ENCODE data around the gene TLE1.

GRCh38 chr9:81680006-81680405 lies 9.3 kb downstream of the TLE1 start:
- no peak for TF ChIP-seq CTCF (IDR thresholded peaks at IDR 0.05)
- no peak for TF ChIP-seq EZH2 (IDR thresholded peaks at IDR 0.05; ENCODE audit: borderline replicate concordance, insufficient read depth, low read depth, low read length, poor library complexity, severe bottlenecking)
